Testis (tissue), 3 donors: Measurements from ENCODE around the gene RASD2. TPM values are rescaled to one million over a fixed set of nuclear protein-coding genes. Genes with fewer than 3 reads are reported as not detected.

Source experiments
- DNase-seq: peaks from one replicate; pipeline ENCODE4 v3.0.0-alpha.2; 2019
- H3K27ac ChIP-seq, 2 donors: fragments of 200-600 bp; sonication (generic); one replicate each; pipeline ENCODE4 v1.5.1; 2019
- H3K27me3 ChIP-seq: fragments of 200-600 bp; sonication (generic); one replicate; pipeline ENCODE4 v1.5.1; 2019
- H3K36me3 ChIP-seq: fragments of 200-600 bp; sonication (generic); one replicate; pipeline ENCODE4 v1.5.1; 2017; ENCODE audit warnings: low read depth; ENCODE audit errors: missing control alignments
- H3K4me1 ChIP-seq: fragments of 200-600 bp; sonication (generic); one replicate; pipeline ENCODE4 v1.5.1; 2019
- H3K4me3 ChIP-seq, 2 donors: fragments of 200-600 bp; sonication (generic); one replicate each; pipeline ENCODE4 v1.5.1; 2017 to 2019
- H3K9me3 ChIP-seq: fragments of 200-600 bp; sonication (generic); one replicate; pipeline ENCODE4 v1.5.1; 2017
- CTCF ChIP-seq, 3 experiments: fragments of 450-650 bp in 2 of 3; fragments of 200-600 bp in 1 of 3; sonication (generic) in 1 of 3; IDR thresholded peaks; one replicate each; pipeline ENCODE4 v1.5.1; 2016 to 2019; ENCODE audit warnings: antibody characterized with exemption in 3 of 3, mild to moderate bottlenecking in 2 of 3, moderate library complexity in 1 of 3
- POLR2A ChIP-seq: fragments of 450-650 bp; IDR thresholded peaks from one replicate; pipeline ENCODE4 v1.6.1; 2017; ENCODE audit warnings: antibody characterized with exemption, mild to moderate bottlenecking, moderate library complexity
- WGBS, 2 donors: methylation state at CpG; one replicate each; pipeline ENCODE4 v1.1.5; 2018; 5-methylcytosine and 5-hydroxymethylcytosine counted together
- intact Hi-C: fragments of 100-400 bp; cut with DNase I; formaldehyde crosslinking; loops from one replicate; pipeline ENCODE4 v1.15.1; 2023; ENCODE audit warnings: low total_unique reads
- polyA plus RNA-seq: library from polyadenylated mRNA; stranded (reverse); fragments of 350-450 nt; fragmentation: Illumina TruSeq; extraction: RNeasy Lipid Tissue Mini Kit (QIAGEN cat#74804); gene quantifications from one replicate; pipeline ENCODE4 v1.2.3, GENCODE V29; 2014; ENCODE audit warnings: low read depth, low replicate concordance; ENCODE audit not compliant: insufficient read depth
- total RNA-seq, 2 donors: library from RNA; depleted of rRNA; stranded (reverse); fragments of >200 nt; gene quantifications; one replicate each; pipeline ENCODE4 v1.2.3, GENCODE V29; 2016

RASD2 gene
- total and polyA plus RNA-seq, 3 donors from 2014 or later, result 1.2 to 1.7 (median 1.7) TPM

GRCh38 chr22:35517769-35518530, 22.7 kb upstream of the RASD2 start:
- no peaks in the 10 kb centered on the region for H3K36me3 ChIP-seq
- no peak overlapping the region for H3K4me3 ChIP-seq
- intact Hi-C loops, result no loop called here
- no peak overlapping the region for H3K27ac ChIP-seq
- H3K4me1 ChIP-seq, result no peaks in the 10 kb centered on the region
- no peak for DNase-seq
- no peaks in the 10 kb centered on the region for H3K27me3 ChIP-seq
- H3K9me3 ChIP-seq, result no peaks in the 10 kb centered on the region
- WGBS, 2 donors, result 84 to 86% methylated on average over 8 of the region's 8 CpGs
- TF ChIP-seq POLR2A (no peak), CTCF (IDR thresholded peaks at IDR 0.05) (no peak)

- WGBS, 2 donors, result 85 to 89% methylated on average over 7 of the region's 7 CpGs
- intact Hi-C loops, result no loop called here
- H3K27ac ChIP-seq, result no peak overlapping the region
- no peak for DNase-seq
- H3K27me3 ChIP-seq, result no peaks in the 10 kb centered on the region
- no peaks in the 10 kb centered on the region for H3K9me3 ChIP-seq
- H3K4me1 ChIP-seq, result no peaks in the 10 kb centered on the region
- TF ChIP-seq CTCF (IDR thresholded peaks at IDR 0.05), result no peak
- no peak for TF ChIP-seq POLR2A
- no peak overlapping the region for H3K4me3 ChIP-seq
- H3K36me3 ChIP-seq, result no peaks in the 10 kb centered on the region
Measured at GRCh38 chr22:35518811-35519210, 21.8 kb upstream of the RASD2 start.

- H3K4me3 ChIP-seq, result no peak overlapping the region
- WGBS, 2 donors, result 87 to 90% methylated on average over 7 to 9 of the region's 9 CpGs
- no peaks in the 10 kb centered on the region for H3K4me1 ChIP-seq
- TF ChIP-seq POLR2A (no peak), CTCF (IDR thresholded peaks at IDR 0.05) (no peak)
- no peaks in the 10 kb centered on the region for H3K9me3 ChIP-seq
- DNase-seq, result no peak
- no peaks in the 10 kb centered on the region for H3K36me3 ChIP-seq
- H3K27ac ChIP-seq, result no peak overlapping the region
- H3K27me3 ChIP-seq, result no peaks in the 10 kb centered on the region
- intact Hi-C loops, result no loop called here
Measured at GRCh38 chr22:35519306-35520000, 21.2 kb upstream of the RASD2 start.

GRCh38 chr22:35521358-35522224, 19.0 kb upstream of the RASD2 start:
- 66 to 71% methylated on average over 16 of the region's 16 CpGs for WGBS, 2 donors
- intact Hi-C loops, result no loop called here
- no peaks in the 10 kb centered on the region for H3K27me3 ChIP-seq
- TF ChIP-seq POLR2A (no peak), CTCF (IDR thresholded peaks at IDR 0.05) (no peak)
- H3K4me1 ChIP-seq, result peaks cover 3% of the 10 kb centered on the region
- H3K4me3 ChIP-seq, result no peak overlapping the region
- no peak overlapping the region for H3K27ac ChIP-seq
- H3K9me3 ChIP-seq, result no peaks in the 10 kb centered on the region
- H3K36me3 ChIP-seq, result no peaks in the 10 kb centered on the region
- DNase-seq, result no peak
